DND-41 (cell line): ENCODE measurements around the gene CDHR3.

Experiments
- ATAC-seq: fragments of 200-7000 bp; cut with Tn5 transposase; 3 replicates; pipeline ENCODE4 v1.9.1; 2021; ENCODE audit warnings: low read depth; ENCODE audit not compliant: insufficient read depth
- DNase-seq: peaks from one replicate; pipeline ENCODE4 v3.0.0-alpha.2; 2020
- H2AFZ ChIP-seq: 2 replicates; pipeline ENCODE4 v1.6.0; 2012; ENCODE audit warnings: low read depth, low read length
- H3K27ac ChIP-seq: 2 replicates; pipeline ENCODE4 v1.5.1; 2012; ENCODE audit warnings: low read length, inconsistent platforms
- H3K27me3 ChIP-seq: fragments of 200-600 bp; sonication (generic); 2 replicates; pipeline ENCODE4 v1.6.0; 2012; ENCODE audit warnings: low read length, mild to moderate bottlenecking, inconsistent platforms; ENCODE audit not compliant: insufficient read depth, poor library complexity
- H3K36me3 ChIP-seq: 2 replicates; pipeline ENCODE4 v1.5.1; 2012; ENCODE audit warnings: low read length, inconsistent platforms; ENCODE audit not compliant: insufficient read depth
- H3K4me1 ChIP-seq: 2 replicates; pipeline ENCODE4 v1.5.1; 2012; ENCODE audit warnings: mild to moderate bottlenecking, low read length; ENCODE audit not compliant: insufficient read depth
- H3K4me2 ChIP-seq: 2 replicates; pipeline ENCODE4 v1.6.0; 2012; ENCODE audit warnings: mild to moderate bottlenecking, moderate library complexity, low read length, inconsistent platforms; ENCODE audit not compliant: insufficient read depth
- H3K4me3 ChIP-seq, 2 experiments: fragments of 200-600 bp in 1 of 2; shearing (Covaris generic) in 1 of 2; 2 replicates each; pipeline ENCODE4 v1.5.1; 2012 to 2016; ENCODE audit warnings: inconsistent platforms in 2 of 2, low read length in 2 of 2, mild to moderate bottlenecking in 2 of 2, low read depth in 1 of 2, moderate library complexity in 1 of 2
- H3K79me2 ChIP-seq: 2 replicates; pipeline ENCODE4 v1.6.0; 2012; ENCODE audit warnings: low read length, inconsistent platforms; ENCODE audit not compliant: insufficient read depth
- H3K9ac ChIP-seq: 2 replicates; pipeline ENCODE4 v1.6.0; 2012; ENCODE audit warnings: low read depth, mild to moderate bottlenecking, inconsistent platforms, low read length, moderate library complexity
- H3K9me3 ChIP-seq: 2 replicates; pipeline ENCODE4 v1.5.1; 2012; ENCODE audit warnings: low read length, moderate library complexity, mild to moderate bottlenecking, inconsistent platforms; ENCODE audit not compliant: insufficient read depth, severe bottlenecking
- H4K20me1 ChIP-seq: 2 replicates; pipeline ENCODE4 v1.6.0; 2012; ENCODE audit warnings: low read length; ENCODE audit not compliant: insufficient read depth
- CTCF ChIP-seq: IDR thresholded peaks from 2 replicates; pipeline ENCODE4 v1.5.1; 2012; ENCODE audit warnings: borderline replicate concordance, low read length, moderate library complexity, mild to moderate bottlenecking; ENCODE audit not compliant: poor library complexity, severe bottlenecking; ENCODE audit errors: extremely low read depth
- EZH2 ChIP-seq: IDR thresholded peaks from 3 replicates; pipeline ENCODE4 v1.6.1; 2012; ENCODE audit warnings: borderline replicate concordance, low read depth, mild to moderate bottlenecking, moderate library complexity, low read length, inconsistent platforms; ENCODE audit not compliant: severe bottlenecking

The CDHR3 gene

GRCh38 chr7:106009503-106010226 lies 46.6 kb downstream of the CDHR3 start:
- Histone ChIP-seq H4K20me1 (peaks cover 23% of the 10 kb centered on the region; the same call in 1 of the 2 replicates), H3K27me3 (peaks cover 60% of the 10 kb centered on the region), H3K36me3 (no peaks in the 10 kb centered on the region), H3K9ac (no peak overlapping the region), H3K79me2 (no peaks in the 10 kb centered on the region), H3K4me3 (no peak overlapping the region), H3K4me1 (peaks cover 6% of the 10 kb centered on the region), H2AFZ (no peak overlapping the region), H3K27ac (no peak overlapping the region), H3K4me2 (no peak overlapping the region; the same call in 1 of the 2 replicates), H3K9me3 (peaks cover 16% of the 10 kb centered on the region)
- TF ChIP-seq EZH2 (no peak), CTCF (peak; percentile 98)
- peak; percentile 82 for DNase-seq
- peak; percentile 97 for ATAC-seq

GRCh38 chr7:106010331-106010730 lies 47.3 kb downstream of the CDHR3 start:
- Histone ChIP-seq H3K9me3 (peaks cover 16% of the 10 kb centered on the region), H3K36me3 (no peaks in the 10 kb centered on the region), H3K27ac (no peak overlapping the region), H2AFZ (no peak overlapping the region), H3K27me3 (peaks cover 61% of the 10 kb centered on the region), H3K79me2 (no peaks in the 10 kb centered on the region), H3K4me3 (no peak overlapping the region), H3K4me1 (peaks cover 6% of the 10 kb centered on the region), H3K9ac (no peak overlapping the region), H4K20me1 (peaks cover 23% of the 10 kb centered on the region; the same call in 1 of the 2 replicates), H3K4me2 (no peak overlapping the region)
- TF ChIP-seq CTCF, result no peak
- no peak for TF ChIP-seq EZH2
- DNase-seq, result no peak
- ATAC-seq, result no peak

- no peaks in the 10 kb centered on the region for H3K36me3 ChIP-seq
- DNase-seq (no peak), ATAC-seq (no peak)
- no peaks in the 10 kb centered on the region for H3K79me2 ChIP-seq
- peaks cover 57% of the 10 kb centered on the region for H3K27me3 ChIP-seq
- H3K4me1 ChIP-seq, result peaks cover 6% of the 10 kb centered on the region
- no peak overlapping the region for H3K4me3 ChIP-seq
- no peak overlapping the region for H3K9ac ChIP-seq
- H3K9me3 ChIP-seq, result peaks cover 13% of the 10 kb centered on the region
- H4K20me1 ChIP-seq, result peaks cover 23% of the 10 kb centered on the region; the same call in 1 of the 2 replicates
- H3K4me2 ChIP-seq, result no peak overlapping the region
- no peak overlapping the region for H2AFZ ChIP-seq
- H3K27ac ChIP-seq, result no peak overlapping the region
- TF ChIP-seq CTCF (no peak), EZH2 (no peak)
Observed at GRCh38 chr7:106010866-106011265, 47.8 kb downstream of the CDHR3 start.
